ENCODE data around the gene SHKBP1. TPM values are rescaled to one million over a fixed set of nuclear protein-coding genes. Genes with fewer than 3 reads are reported as not detected.

The SHKBP1 gene
- total and polyA plus RNA-seq, 2 of the 8 experiments (the other 6 are each of a cell fraction or from before 2014, with no cell fraction given), result 74.6 to 98.8 TPM

GRCh38 chr19:40603389-40604170 lies 26.9 kb downstream of the SHKBP1 start (continued):
- 0 out of 2 replicates have a peak, but pooled peaks have one; percentile 37 for TF ChIP-seq RXRA (IDR thresholded peaks at IDR 0.05; ENCODE audit: insufficient read depth, low read depth, low read length)
- TF ChIP-seq YY1 (IDR thresholded peaks at IDR 0.05; ENCODE audit: low read depth, low read length), result 0 out of 2 replicates have a peak, but pooled peaks have one; percentile 57
- no peak for TF ChIP-seq BCL11A (IDR thresholded peaks at IDR 0.05; ENCODE audit: low read depth in 2 of 2, low read length in 2 of 2)
- no peak for TF ChIP-seq BACH1 (IDR thresholded peaks at IDR 0.05; ENCODE audit: low read length)
- TF ChIP-seq KDM5A (IDR thresholded peaks at IDR 0.05; ENCODE audit: low read length), result no peak
- peak; percentile 88; the same call in 1 of the 2 replicates for TF ChIP-seq SP4 (IDR thresholded peaks at IDR 0.05; ENCODE audit: low read length)
- TF ChIP-seq EZH2 (IDR thresholded peaks at IDR 0.05; ENCODE audit: low read depth, low read length, severe bottlenecking), result no peak
- no peak for TF ChIP-seq ZNF274 (IDR thresholded peaks at IDR 0.05; ENCODE audit: borderline replicate concordance, extremely low read depth, low read length)
- TF ChIP-seq JUN (IDR thresholded peaks at IDR 0.05; ENCODE audit: low read depth, low read length), result no peak
- TF ChIP-seq CHD2 (IDR thresholded peaks at IDR 0.05; ENCODE audit: low read length), result peak; percentile 38; the same call in 1 of the 2 replicates
- peak; percentile 56 for TF ChIP-seq ASH2L (IDR thresholded peaks at IDR 0.05; ENCODE audit: low read length)
- TF ChIP-seq JUND (IDR thresholded peaks at IDR 0.05; ENCODE audit: low read length), result no peak
